Ovary (tissue), 9 donors: Measurements from ENCODE around the gene KATNIP. TPM values are rescaled to one million over a fixed set of nuclear protein-coding genes. Genes with fewer than 3 reads are reported as not detected.

Experiments used
- DNase-seq, 5 donors: peaks; one replicate each; pipeline ENCODE4 v3.0.0-alpha.2; 2019 to 2020
- H3K27ac ChIP-seq, 2 donors: fragments of 200-600 bp; one replicate each; pipeline versions ENCODE4 v1.5.1 to v1.8.0; 2019 to 2022
- H3K27me3 ChIP-seq: fragments of 200-600 bp; one replicate; pipeline ENCODE4 v1.8.0; 2022
- H3K36me3 ChIP-seq: fragments of 200-600 bp; sonication (generic); one replicate; pipeline ENCODE4 v1.5.1; 2019
- H3K4me1 ChIP-seq: one replicate; pipeline ENCODE4 v1.8.1; 2013; ENCODE audit warnings: mild to moderate bottlenecking, moderate library complexity; ENCODE audit not compliant: insufficient read depth
- H3K4me3 ChIP-seq: fragments of 200-600 bp; sonication (generic); one replicate; pipeline ENCODE4 v1.5.1; 2017
- H3K9me3 ChIP-seq, 2 donors: fragments of 200-600 bp in 1 of 2; sonication (generic) in 1 of 2; one replicate each; pipeline versions ENCODE4 v1.5.1 to v1.8.1; 2013 to 2019; ENCODE audit warnings: mild to moderate bottlenecking in 1 of 2, moderate library complexity in 1 of 2
- CTCF ChIP-seq, 3 donors: fragments of 450-650 bp in 2 of 3; fragments of 200-600 bp in 1 of 3; IDR thresholded peaks; one replicate each; pipeline versions ENCODE4 v1.5.1 to v1.8.0; 2016 to 2022; ENCODE audit warnings: antibody characterized with exemption in 3 of 3, mild to moderate bottlenecking in 1 of 3
- EP300 ChIP-seq: sonication (generic); formaldehyde crosslinking; IDR thresholded peaks from one replicate; pipeline ENCODE4 v1.6.1; 2017; ENCODE audit warnings: antibody characterized with exemption
- POLR2A ChIP-seq: fragments of 450-650 bp; IDR thresholded peaks from one replicate; pipeline ENCODE4 v1.6.1; 2017; ENCODE audit warnings: antibody characterized with exemption, mild to moderate bottlenecking, moderate library complexity
- WGBS, 3 donors: extraction: QIAGEN DNeasy Blood & Tissue Kit in 1 of 3; methylation state at CpG; one replicate each; pipeline versions ENCODE4 v1.1.5 to v1.1.7; 2013 to 2017; 5-methylcytosine and 5-hydroxymethylcytosine counted together
- intact Hi-C, 4 donors: fragments of 100-400 bp; cut with DNase I; formaldehyde crosslinking; loops; one replicate each; pipeline versions ENCODE4 v1.11.0 to v1.15.1; 2022 to 2023
- polyA plus RNA-seq, 2 donors: library from polyadenylated mRNA; stranded (reverse); fragments of 200-250 nt in 1 of 2; fragments of 350-450 nt in 1 of 2; fragmentation: Illumina TruSeq in 1 of 2; extraction: RNeasy Lipid Tissue Mini Kit (QIAGEN cat#74804) in 1 of 2; gene quantifications; one replicate each; pipeline ENCODE4 v1.2.3, GENCODE V29; 2013 to 2014
- total RNA-seq, 7 donors: library from RNA; depleted of rRNA in 2 of 7; stranded (reverse); fragments of >200 nt in 2 of 7; fragmentation: NEBNext Ultra II Directional in 3 of 7; extraction: Animal tissue kit (Norgen Biotek cat#: 25700) in 3 of 7; gene quantifications; one replicate each; pipeline versions ENCODE4 v1.1.0 to v1.2.4, GENCODE V29; 2016 to 2023
- donor health status: DM: no; HTN: no; CAD: no; lungs with moderate emphysema.
- donor health status: DM: no; HTN: no; CAD: no.
- donor health status: Bipolar disorder and iron deficiency.
- donor health status: DM: yes; HTN: yes; CAD: no.
- donor health status: DM: no; HTN: no; CAD: no.
- donor health status: DM: yes; HTN: yes; CAD: no.

The KATNIP gene
- total and polyA plus RNA-seq, 9 donors: 8.4 to 32.9 (median 19.3) TPM

- no peak for DNase-seq
- 90 to 93% (median 92%) methylated on average over 12 of the region's 12 CpGs for WGBS, 3 donors
- Histone ChIP-seq H3K27ac (no peak overlapping the region), H3K36me3 (no peaks in the 10 kb centered on the region), H3K27me3 (no peaks in the 10 kb centered on the region), H3K4me3 (no peak overlapping the region), H3K9me3 (no peaks in the 10 kb centered on the region), H3K4me1 (no peaks in the 10 kb centered on the region)
- TF ChIP-seq CTCF (IDR thresholded peaks at IDR 0.05) (no peak), POLR2A (no peak), EP300 (no peak)
- intact Hi-C loops: no loop called here
These were observed 35.1 kb upstream of the KATNIP start for GRCh38 chr16:27514806-27515205.

GRCh38 chr16:27515874-27516353, 34.0 kb upstream of the KATNIP start:
- WGBS, 3 donors: 83 to 93% (median 90%) methylated on average over 9 of the region's 9 CpGs
- no peaks in the 10 kb centered on the region for H3K27me3 ChIP-seq
- no peak overlapping the region for H3K27ac ChIP-seq
- intact Hi-C loops: no loop called here
- no peak for DNase-seq
- TF ChIP-seq POLR2A: no peak
- TF ChIP-seq CTCF (IDR thresholded peaks at IDR 0.05): no peak
- no peak for TF ChIP-seq EP300
- no peak overlapping the region for H3K4me3 ChIP-seq
- no peaks in the 10 kb centered on the region for H3K9me3 ChIP-seq
- H3K4me1 ChIP-seq: no peaks in the 10 kb centered on the region
- H3K36me3 ChIP-seq: no peaks in the 10 kb centered on the region

- Histone ChIP-seq H3K27me3 (no peaks in the 10 kb centered on the region), H3K36me3 (no peaks in the 10 kb centered on the region), H3K27ac (no peak overlapping the region), H3K9me3 (no peaks in the 10 kb centered on the region), H3K4me1 (no peaks in the 10 kb centered on the region), H3K4me3 (no peak overlapping the region)
- 92 to 94% (median 93%) methylated on average over 11 of the region's 11 CpGs for WGBS, 3 donors
- intact Hi-C loops: no loop called here
- DNase-seq: no peak
- TF ChIP-seq POLR2A (no peak), CTCF (IDR thresholded peaks at IDR 0.05) (no peak), EP300 (no peak)
These were observed 33.6 kb upstream of the KATNIP start for GRCh38 chr16:27516365-27516764.

- no peak overlapping the region for H3K4me3 ChIP-seq
- no peaks in the 10 kb centered on the region for H3K9me3 ChIP-seq
- TF ChIP-seq POLR2A (no peak), CTCF (IDR thresholded peaks at IDR 0.05) (no peak), EP300 (no peak)
- no peaks in the 10 kb centered on the region for H3K4me1 ChIP-seq
- H3K36me3 ChIP-seq: no peaks in the 10 kb centered on the region
- DNase-seq: no peak
- WGBS, 3 donors: 90 to 92% (median 91%) methylated on average over 7 of the region's 7 CpGs
- no peaks in the 10 kb centered on the region for H3K27me3 ChIP-seq
- intact Hi-C loops: no loop called here
- H3K27ac ChIP-seq: no peak overlapping the region
These were observed 32.3 kb upstream of the KATNIP start for GRCh38 chr16:27517664-27518063.

- TF ChIP-seq CTCF (IDR thresholded peaks at IDR 0.05) (no peak), EP300 (no peak), POLR2A (no peak)
- Histone ChIP-seq H3K36me3 (no peaks in the 10 kb centered on the region), H3K4me1 (no peaks in the 10 kb centered on the region), H3K9me3 (no peaks in the 10 kb centered on the region), H3K27ac (no peak overlapping the region), H3K4me3 (no peak overlapping the region), H3K27me3 (no peaks in the 10 kb centered on the region)
- 86 to 94% (median 93%) methylated on average over 4 of the region's 4 CpGs for WGBS, 3 donors
- intact Hi-C loops: no loop called here
- DNase-seq: no peak
These were observed 31.7 kb upstream of the KATNIP start for GRCh38 chr16:27518226-27518625.
